Colon (tissue), 2 donors: ENCODE measurements around the gene HCN1.
"Not testable (repeated sequence)": the region's sequence is repeated elsewhere in the genome, so short reads cannot be mapped to it uniquely, and the experiment has no call there.

ENCODE experiments used
- FAIRE-seq: peaks from 2 replicates; lab custom pipeline; 2012; peaks lifted over from hg19 to GRCh38; lab: Jason Lieb, UNC
- donor health status: control.
- donor health status: control.

The HCN1 gene

GRCh38 chr5:45617859-45618416, 78.2 kb downstream of the HCN1 start:
- FAIRE-seq = no peak

- no peak for FAIRE-seq
Measured at GRCh38 chr5:45609661-45610060, 86.5 kb downstream of the HCN1 start.

DNA sequence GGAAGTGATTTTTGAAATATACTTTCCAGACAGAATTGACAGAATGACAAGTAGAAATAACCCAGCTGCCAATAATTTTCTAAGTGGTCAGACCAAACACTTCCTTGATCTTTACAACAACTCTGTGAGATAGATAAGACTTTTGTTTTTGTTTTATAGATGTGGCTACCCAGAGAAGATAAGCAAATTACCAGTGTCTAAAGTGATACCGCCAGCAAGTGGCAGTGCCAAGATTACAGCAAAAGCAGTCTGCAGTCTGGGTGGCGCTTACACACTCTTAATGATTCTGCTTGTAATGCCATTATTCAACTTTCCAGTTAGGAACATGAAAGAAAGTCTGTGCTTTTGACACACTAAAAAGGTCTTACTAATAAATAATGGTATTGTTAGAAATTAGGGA, 92.1 kb downstream of the HCN1 start:
- no peak for FAIRE-seq

DNA sequence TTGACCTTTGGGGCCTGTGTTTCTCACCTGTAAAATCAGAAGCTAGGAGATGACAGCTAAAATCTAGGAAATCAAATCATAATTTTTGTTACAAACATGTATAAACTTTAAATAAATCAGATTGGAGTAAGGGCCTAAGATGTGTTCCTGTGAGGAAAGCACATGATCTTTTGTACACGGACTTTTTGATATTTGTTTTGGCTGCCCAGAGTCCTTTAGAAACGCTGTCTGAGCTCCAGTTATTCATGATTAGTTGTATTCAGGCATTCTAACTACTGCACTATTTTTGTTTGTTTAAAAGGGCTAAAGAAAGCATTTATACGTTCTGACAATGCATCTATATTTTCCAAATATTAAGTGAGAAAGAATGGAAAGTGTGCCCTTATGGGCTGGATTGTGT, 94.8 kb downstream of the HCN1 start:
- FAIRE-seq = no peak

DNA sequence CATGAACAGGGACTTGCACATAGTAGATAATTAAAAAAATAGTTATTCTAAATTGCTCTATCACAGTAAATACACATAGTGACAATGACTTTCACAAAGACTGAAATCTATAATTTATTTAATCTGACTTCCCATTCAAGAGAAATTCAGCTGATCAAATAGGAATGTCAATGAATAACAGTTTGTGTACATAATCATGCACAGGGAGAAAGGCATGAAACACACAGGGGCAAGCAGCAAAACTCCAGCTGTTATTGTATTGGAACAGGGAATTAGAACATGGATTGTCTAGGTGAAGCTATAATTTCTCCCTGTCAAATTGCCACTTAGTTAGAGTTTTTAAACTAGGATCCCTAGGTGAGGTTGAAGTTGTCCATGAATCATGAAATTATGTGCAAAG, 99.9 kb downstream of the HCN1 start:
- FAIRE-seq = no peak

- FAIRE-seq = not testable (repeated sequence)
Measured at GRCh38 chr5:45586001-45586400, 110.2 kb downstream of the HCN1 start.

- no peak for FAIRE-seq
Measured at GRCh38 chr5:45578270-45578669, 117.9 kb downstream of the HCN1 start.

GRCh38 chr5:45568813-45569212, 127.4 kb downstream of the HCN1 start:
- no peak for FAIRE-seq

- FAIRE-seq = no peak
Measured at GRCh38 chr5:45542421-45542820, 153.8 kb downstream of the HCN1 start.

GRCh38 chr5:45533663-45534062, 162.5 kb downstream of the HCN1 start:
- no peak for FAIRE-seq

DNA sequence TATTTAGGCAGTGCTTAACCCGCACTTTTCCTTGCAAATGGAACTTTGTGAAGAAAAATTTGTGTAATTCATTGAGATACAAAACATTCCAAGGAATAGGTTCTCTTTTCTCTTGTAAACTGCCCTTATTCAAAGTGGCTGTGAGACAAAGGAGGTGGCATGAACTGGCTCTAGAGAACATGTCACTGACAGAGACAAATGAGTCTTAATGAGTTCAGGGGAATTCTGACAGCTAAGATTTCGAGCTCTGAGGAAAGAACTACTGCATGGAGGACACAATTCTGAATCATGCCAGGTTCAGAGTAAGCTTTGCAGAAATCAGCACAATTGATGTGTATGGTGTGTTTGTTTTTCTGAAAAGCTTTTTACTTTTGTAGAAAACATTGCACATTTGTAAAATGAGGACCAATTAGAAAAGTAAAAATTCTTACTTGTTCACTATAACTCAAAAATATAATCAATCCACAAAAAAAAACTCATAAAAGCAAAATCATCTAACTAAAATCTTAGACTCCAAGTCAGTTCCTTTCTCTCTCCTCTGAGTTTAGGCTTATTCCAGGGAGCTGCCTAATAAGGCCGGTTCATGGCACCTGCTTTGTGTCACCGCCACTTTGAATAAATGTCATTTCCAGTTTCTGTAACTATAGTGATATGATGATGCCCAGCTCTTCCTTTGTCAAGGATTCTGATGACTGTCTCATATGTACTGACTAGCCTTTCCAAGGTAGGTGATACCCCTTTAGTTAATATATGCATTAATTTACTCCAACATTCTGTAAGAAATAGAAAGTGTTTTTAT, 163.2 kb downstream of the HCN1 start:
- no peak for FAIRE-seq

DNA sequence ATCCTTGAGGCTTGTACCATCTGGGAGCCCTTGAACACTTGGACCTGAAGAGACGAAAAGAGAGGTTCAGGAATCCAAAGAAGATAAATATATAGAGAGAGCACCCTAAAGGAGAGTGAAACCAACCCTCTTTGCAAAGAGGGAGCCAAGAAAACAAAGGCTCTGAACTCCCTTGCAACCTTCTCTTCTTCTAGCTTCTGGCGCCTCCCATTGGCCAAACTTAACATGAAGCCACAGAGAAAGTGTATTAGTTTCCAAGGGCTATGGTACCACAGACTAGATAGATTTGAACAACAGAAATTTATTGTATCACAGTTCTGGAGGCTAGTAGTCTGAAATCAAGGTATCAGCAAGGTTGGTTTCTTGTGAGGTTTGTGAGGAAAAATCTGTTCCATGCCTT, 175.1 kb downstream of the HCN1 start:
- no peak for FAIRE-seq

GRCh38 chr5:45512521-45512920, 183.7 kb downstream of the HCN1 start:
- no peak for FAIRE-seq

DNA sequence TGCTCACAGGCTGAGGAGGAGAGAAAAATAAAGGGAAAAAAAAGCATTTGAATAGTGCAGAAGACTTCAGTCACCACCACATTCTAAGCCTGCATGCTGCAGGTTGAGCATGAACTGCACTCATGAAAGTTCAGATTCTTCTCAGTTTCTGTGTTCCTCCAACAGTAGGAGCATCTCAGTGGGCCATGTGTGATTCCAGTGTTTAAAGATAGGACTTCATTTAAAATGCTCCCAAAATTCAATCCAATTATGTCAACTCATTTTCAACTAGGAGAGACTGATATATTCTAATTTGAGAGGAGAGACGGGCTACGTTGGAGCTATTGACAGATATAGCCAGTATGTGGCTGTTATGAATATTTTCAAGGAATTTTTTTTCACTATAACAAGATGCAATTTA, 186.8 kb downstream of the HCN1 start:
- FAIRE-seq = no peak

- FAIRE-seq = no peak
Measured at GRCh38 chr5:45508135-45508534, 188.0 kb downstream of the HCN1 start.

DNA sequence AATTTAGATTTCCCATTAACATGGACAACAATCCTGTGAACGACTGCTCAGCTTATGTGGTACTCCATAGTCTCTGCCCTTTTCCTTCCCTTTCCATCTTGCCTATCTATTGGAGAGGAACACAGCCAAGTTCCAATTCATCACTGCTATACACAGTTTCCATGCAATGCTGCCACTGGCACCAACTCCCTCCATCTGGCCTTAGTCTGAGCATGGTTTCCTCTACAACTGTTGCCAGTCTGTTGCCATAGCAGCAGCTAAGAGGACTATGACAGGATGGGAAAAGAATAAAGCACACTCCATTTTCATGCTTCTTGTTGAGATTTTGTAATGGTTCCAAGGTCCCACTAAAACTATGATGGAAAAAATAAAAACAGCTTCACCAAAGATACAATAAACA, 189.0 kb downstream of the HCN1 start:
- no peak for FAIRE-seq

DNA sequence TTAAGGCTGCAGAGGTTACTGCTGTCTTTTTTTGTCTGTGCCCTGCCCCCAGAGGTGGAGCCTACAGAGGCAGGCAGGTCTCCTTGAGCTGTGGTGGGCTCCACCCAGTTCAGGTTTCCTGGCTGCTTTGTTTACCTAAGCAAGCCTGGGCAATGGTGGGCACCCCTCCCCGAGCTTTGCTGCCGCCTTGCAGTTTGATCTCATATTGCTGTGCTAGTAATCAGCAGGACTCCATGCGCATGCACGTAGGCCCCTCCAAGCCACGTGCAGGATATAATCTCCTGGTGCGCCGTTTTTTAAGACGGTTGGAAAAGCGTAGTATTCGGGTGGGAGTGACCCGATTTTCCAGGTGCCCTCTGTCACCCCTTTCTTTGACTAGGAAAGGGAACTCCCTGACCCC, 197.2 kb downstream of the HCN1 start:
- not testable (repeated sequence) for FAIRE-seq

GRCh38 chr5:45491368-45491767, 204.8 kb downstream of the HCN1 start:
- FAIRE-seq = no peak

DNA sequence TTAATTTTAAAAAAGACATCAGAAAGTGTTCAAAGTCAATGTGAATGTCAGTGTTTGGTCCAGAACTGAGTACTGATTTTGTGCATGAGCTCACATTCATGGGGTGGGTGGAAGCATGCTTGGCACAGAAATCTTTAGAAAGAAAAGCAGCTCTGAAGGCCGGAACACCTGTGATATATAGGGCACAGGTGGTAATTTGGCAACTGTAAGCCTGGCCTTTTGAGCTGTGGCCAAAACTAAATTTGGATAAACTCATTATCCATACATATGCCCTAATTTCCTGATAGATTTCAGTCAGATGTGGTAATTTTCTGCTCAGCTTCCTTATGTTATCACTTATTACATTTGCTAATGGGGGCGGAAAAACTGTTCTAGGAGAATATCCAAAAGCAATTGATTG, 211.4 kb downstream of the HCN1 start:
- no peak for FAIRE-seq

DNA sequence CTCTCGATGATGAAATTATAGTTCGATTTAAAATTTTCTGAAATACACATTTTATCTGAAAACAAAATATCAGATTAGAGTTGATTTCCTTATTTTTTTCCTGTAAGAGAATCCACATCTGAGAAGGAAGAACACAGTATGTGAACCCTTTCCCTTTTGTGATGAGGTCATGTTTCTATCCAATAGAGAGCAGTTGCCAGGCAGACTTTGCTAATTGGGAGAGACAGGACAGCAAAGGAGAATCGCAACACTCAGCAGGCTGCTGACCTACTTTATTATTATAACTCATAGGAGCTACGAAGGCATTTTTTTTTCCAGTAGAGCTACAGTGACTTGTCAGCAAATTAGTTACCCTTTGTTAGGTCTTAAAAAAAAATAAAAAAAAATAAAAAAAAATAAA, 242.1 kb downstream of the HCN1 start:
- FAIRE-seq = no peak

DNA sequence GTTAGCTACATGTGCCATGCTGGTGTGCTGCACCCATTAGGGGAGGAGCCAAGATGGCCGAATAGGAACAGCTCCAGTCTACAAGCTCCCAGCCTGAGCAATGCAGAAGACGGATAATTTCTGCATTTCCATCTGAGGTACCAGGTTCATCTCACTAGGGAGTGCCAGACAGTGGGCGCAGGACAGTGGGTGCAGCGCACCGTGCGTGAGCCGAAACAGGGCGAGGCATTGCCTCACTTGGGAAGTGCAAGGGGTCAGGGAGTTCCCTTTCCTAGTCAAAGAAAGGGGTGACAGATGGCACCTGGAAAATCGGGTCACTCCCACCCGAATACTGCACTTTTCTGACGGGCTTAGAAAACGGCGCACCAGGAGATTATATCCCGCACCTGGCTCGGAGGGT, 251.3 kb downstream of the HCN1 start:
- FAIRE-seq = not testable (repeated sequence)

DNA sequence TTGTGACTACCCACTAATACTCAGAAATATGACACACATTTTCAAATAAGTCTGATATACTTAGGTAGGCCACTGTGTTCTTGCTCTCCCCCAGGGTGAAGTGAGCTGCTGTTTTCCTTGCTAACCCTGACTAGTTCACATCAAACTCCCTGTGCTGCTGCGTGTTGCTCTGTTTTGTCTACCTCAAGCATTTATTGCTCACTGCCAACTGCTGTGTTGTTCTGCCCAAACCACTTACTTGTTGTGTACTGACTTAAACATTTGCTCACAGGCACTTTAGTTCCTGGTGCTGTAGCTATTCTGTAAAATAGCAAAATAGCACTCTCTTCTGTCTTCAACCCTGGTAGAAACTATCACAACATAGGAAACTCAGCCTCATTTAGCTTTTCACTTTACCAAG, 255.7 kb downstream of the HCN1 start:
- FAIRE-seq = no peak

GRCh38 chr5:45437752-45438151, 258.4 kb downstream of the HCN1 start:
- FAIRE-seq = no peak
